Stimulated activated CD4-positive, alpha-beta T cell treated with anti-CD3 and anti-CD28 coated beads, Interleukin-4, amount 100 ng/mL, for 24 hours (primary cell): ENCODE measurements around the gene ALK.
"Not testable (repeated sequence)": the region's sequence is repeated elsewhere in the genome, so short reads cannot be mapped to it uniquely, and the experiment has no call there.

Source experiments
- DNase-seq: peaks from one replicate; pipeline ENCODE4 v3.0.0-alpha.2; 2020

Gene ALK

DNA sequence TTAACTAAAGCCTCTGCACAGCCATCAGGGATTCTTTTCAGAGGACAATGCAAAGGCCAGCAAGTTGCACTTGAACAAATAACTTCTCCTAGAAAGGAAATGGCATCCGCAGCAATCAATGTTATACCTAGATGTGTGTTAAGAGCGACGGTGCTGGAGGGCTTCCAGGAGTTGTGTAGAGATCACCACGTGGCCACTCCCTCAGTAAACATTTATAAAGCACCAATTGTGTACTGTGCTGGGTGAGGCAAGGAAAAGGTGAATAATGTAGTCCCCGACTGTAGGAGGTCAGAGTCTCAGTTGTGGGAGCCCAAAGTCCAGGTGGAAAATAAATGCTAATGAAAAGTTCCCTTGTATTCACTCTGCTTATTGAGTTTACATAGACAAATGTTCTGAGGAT lies 135.0 kb downstream of the ALK start:
- no peak for DNase-seq

DNA sequence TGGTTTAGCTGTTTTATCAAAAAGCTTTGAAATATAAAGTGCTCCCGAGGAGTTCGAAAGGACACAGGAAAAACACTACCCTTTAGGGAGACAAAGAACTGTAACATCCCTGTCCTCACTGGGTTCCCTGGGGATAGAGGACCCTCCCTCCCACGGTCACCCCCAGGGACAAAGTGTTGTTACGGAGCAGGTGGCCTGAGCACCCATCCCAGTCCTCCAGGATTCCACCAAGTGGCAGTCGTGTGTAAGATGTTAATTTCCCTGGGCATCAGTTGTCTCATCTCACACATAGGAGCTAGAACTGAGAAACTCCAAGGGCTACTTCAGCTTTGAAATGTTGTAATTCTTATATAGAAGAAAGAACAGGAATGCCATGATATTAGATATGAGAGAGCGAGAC lies 137.7 kb downstream of the ALK start:
- no peak for DNase-seq

DNA sequence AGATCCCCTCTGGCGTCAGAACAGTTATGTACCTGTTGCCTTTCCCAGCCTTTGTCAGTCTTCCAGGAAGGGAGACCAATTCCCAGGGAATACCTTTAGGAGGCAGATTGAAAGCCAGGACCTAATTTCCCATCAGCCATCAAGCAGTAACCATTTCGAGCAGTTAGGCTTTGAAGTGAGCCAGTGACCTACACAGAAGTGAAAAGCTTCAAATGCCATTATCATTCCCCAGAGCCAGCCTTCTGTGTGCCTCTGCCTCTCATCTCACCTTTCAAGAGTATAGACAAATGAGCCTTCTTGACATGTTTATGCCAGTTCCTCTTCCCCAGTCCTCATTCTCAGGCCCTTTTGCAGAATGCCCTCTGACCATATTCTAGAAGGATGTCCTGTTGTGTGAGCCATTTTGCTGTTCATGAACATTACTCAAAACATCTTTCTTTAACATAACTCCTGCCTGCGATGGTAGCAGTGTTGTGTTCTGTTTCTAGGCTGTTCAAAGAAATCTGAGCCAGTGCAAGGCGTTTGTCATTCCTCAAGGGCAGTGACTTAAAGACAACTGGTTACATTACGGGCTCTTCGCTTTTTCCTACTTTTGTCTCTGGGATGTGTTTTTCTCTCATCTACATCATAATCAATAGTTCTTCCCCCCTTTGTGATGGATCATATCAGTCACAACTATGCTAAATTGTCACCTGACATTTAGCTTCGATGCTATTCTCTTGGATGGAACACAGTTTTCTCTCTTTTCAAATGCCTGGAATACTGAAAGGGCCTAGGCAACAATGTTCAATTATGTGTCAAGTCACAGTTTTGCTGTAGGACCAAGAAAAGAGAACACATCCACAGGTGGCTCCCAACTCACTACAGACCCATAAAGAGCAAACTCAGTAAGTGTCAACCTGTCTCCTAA lies 138.6 kb downstream of the ALK start:
- no peak for DNase-seq

DNA sequence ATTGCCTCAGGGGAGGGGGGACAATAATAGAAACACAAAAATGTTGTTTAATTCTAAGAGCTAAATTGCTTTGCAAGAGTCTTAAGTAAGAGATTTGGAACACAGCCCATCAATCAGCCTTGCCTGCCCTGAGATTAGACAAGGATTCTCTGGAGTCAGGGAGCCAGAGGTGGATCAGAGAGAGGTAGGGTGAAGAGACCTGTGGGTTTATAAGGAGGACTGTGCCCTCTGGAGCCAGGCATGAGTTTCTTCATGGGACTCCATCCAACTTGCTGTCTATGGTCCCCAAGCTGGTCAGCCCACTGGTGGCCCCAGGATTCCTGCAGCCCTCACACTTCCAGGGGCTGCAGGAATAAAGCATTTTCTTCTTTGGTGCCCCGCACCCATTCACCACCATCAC lies 139.3 kb downstream of the ALK start:
- no peak for DNase-seq

DNA sequence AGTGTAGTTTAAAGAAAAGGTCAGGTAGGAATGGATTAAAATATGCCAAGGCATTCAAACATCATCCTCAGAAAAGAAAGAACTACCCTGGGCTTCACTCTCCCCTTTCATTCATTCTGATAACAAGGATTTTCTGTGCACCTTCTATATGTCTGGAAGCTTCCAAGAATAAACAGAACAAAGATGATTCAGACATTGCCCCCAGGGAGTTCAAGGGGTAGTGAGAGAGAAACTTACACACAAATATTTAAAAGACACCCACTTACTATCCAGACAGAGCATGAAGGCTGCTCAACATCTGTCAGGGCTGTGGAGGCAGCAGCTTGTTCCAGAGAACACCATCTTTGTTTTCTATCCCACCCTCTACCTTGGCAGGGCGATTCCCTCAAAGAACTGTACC lies 140.5 kb downstream of the ALK start:
- DNase-seq: no peak

DNA sequence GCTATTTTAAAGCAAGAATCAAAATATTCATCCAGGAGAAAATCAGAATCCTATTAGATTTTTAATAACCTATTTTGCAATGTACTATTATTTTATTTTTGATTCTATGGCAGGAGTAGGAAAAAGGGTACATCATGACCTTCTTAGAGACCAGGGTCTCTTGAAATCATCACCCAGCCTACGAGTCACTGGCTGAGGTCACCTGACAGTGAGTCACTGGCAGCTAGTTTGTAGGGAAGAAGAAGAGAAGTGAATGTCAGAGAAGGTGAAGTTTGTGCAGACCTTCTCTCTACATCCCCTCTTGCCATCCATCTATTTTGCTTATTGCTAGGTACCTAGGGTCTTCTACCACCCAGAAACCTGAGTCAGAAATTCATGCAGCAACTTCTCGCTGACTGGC lies 144.2 kb downstream of the ALK start:
- no peak for DNase-seq

DNA sequence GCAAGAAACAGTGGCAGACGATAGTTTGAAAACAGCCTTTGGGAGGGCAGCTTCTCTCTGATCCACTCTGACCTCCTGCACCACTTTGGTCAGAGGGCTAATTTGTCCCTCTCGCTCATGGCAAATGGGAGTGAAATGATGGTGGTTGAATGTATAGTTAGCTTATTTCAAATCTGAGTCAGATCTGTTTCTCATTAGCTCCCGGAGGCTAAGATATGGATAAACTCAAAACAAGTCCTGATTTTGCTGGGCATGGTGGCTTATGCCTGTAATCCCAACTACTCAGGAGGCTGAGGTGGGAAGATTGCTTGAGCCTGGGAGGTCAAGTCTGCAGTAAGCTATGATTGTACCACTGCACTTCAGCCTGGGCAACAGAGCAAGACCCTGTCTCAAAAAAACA lies 145.0 kb downstream of the ALK start:
- DNase-seq: no peak

DNA sequence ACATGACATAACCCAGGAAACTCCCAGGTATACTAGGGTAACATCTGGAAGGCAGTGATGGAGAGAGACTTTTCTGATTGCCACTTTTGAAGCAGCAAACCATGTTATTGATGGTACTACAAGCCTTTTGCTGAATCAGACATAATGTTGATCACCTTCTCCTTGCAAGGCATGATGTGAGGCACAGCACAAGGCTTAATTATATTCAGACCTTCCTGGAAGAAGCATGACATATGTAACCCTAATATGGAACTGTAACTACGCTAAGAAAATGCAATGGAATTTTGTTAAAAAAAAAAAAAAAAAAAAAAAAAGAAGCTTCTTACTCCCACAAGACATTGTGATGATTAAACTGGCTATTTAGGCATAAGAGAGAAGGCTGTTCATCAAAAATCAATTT lies 145.4 kb downstream of the ALK start:
- no peak for DNase-seq

DNA sequence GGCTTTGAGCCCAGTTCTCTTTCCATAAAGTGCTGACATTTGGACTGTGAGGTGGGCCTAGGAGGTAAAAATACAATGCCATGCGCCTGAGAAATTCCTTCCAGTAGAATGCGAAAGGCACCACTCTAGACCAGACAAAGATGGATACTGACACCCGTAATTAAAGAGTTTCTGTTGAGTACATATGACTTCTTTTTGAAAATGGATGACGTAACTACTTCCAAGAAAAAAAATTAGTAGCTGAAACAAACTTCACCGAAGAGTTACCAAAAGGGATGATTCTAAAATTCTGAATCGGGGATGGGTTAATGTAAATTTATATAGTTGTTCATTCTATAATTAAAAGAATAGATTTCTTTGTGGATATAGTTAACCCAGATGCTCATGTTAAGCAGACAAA lies 146.8 kb downstream of the ALK start:
- DNase-seq: no peak

DNA sequence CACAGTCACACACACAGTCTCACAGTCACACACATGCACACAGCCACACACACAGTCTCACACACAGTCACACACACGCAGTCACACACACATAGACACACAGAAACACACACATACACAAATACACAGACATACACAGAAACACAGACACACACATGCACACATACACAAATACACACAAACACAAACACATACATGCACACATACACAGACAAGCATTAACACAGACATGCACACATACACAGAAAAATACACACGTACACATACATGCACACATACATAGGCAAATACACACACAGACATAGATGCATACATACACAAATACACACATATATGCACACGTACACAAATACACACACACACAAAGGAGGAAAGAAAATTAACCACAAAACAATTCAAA lies 150.5 kb downstream of the ALK start:
- no peak for DNase-seq

DNA sequence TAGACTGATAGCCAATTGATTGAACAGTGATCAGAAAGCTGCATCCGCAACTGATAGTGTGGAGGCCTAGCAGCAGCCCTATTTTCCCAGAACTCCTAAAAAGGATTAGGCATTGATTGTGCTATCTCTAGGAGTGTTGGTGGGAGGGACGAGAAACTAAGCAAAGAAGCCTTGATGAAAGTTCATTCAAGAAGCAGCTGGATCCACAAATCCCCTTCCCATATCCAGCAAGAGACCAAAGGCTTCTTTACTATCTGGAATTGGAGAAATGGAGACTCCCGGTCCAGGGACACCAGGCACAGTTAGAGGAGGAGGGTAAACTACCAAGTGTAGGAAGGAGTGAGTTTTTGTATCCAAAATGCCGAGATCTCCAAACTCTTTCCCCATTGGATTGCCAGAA lies 151.5 kb downstream of the ALK start:
- DNase-seq: no peak

DNA sequence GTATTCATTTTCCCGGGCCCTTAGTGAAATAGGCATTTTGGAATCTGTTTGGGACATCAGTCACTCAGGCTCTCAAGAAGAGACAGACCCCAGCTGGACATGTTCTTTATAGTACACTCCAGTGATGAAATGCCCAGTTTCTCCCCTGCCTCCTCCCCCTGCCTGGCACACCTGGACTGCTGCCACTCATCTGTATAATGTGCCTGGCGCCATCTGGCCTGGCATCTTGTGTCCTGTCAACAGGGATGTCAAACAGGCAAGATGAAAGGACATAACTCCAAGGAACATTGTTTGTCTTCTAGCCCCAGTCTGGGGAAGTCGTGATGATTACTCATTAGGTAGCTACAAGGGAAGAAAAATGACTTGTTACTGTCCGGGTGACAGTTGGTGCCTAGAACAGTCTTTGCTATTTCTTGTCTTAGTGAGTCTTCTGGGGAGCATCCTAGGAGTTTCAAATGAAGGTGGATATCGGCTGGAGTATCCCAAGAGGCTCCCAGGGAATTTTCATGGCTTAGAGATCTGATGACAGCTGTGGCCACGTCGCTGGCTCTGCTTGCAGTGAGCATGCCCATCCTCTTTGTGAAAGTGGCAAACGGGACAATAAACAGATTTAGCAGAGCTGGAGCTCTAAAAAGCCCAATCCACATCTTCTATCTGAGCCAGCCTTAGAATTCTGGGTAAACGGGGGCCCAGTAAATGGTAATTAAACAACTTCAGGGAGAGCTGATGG lies 153.6 kb downstream of the ALK start:
- DNase-seq: no peak

DNA sequence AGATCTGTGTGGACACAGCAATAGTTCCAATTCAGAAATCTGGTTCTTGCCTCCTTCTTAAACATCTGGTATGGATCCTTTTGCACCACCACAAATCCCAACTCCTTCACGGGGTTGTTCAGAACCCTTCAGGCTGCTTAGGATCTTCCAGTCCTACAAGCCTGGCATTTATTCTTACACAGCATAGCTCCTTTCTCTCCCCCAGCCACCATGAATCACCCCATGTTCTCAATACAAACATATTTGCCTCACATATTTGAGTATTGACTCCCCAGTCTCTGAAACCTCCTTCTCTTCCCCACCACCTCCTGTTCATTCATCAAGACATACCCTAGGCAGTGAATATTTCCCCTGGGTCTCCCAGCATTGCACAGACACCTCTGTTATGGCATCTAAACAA lies 155.2 kb downstream of the ALK start:
- no peak for DNase-seq

DNA sequence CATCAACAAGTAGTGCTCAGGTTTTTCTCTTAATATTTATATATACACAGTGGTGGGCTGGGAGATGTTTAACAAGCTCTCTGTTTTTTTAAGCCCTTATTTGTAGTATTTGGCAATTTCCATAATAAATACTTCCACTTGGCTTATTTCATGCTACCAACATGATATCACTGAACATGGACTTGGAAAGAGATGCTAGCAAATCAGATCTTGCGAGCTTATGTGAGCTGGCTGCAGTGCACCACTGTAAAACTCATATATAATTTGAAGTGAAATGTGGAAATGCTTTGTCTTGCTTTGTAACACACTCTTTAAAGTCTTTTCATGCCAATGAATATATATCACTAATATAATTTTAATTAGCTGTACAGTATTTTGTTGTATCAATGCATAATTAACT lies 155.7 kb downstream of the ALK start:
- no peak for DNase-seq

DNA sequence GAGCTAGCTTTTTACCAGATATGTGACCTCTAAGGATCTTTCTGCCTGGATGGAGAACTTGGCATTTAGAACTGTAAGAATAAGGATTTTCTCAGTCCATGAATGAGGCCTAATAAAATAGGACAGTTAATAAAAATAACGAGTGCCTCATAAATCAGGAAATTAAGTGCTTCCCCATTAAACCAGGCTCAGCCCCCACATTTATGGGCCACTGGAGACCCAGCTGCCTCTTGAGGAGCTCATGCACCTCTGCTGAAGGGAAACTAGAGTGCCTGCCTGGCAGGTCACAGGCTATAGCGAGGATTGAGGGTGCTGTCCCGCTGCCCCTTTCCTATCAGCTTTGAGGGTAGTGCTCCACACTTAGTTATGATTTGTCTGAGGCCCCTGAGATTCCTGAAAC lies 158.0 kb downstream of the ALK start:
- no peak for DNase-seq

DNA sequence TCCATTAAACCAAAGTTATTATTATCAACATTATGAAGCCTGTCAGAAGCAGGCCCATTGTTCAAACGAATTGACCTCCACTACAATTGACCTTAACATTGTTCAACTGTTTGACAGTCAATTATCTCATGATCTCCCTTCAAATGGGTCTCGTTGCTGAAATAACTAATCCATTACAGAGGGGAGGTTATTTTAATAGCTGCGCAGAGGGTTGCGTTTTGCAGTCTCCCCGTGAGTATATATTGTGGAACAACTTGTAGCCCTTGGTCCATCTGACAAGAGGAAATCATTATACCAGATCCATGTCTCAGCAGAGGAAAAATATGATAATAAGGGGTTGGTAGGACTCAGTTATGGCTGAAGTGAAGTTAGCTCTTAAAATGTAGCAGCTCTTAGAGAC lies 159.1 kb downstream of the ALK start:
- no peak for DNase-seq

DNA sequence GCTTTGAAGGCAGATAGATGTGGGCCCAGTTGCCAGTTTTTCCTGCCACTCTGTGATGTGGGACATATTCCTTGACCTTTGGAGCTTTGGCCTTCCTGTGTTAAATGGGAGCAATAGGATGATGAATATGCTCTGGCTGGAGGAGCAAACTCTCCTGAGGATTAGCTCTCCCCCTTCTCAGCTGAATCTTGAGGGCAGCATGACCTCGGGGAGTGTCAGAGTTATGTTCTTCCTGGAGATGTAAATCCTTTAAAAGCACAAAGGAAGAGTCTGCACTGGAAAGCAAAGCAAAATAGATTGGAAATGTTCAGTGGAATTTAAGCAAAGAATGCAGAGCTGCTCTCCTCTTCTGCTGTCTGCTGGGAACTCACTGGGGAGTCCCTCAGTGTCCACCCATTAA lies 160.1 kb downstream of the ALK start:
- no peak for DNase-seq

DNA sequence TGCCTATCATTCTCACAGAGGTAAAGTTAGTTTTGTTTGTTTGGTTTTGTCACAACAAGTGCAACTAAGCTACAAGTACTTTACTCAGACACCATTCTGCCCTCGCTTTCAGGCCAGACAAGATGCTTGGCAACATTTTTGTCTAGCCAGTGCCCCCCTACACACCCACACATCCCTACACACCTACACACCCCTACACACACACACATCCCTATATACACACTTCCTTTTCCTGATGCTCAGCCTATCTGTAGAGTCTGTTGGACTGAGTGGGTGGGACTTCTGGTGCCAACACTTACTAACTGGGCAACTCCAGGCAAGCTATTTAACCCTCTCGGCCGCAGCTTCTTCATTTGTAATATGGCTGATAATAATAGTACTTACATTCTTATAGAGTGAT lies 161.4 kb downstream of the ALK start:
- no peak for DNase-seq

DNA sequence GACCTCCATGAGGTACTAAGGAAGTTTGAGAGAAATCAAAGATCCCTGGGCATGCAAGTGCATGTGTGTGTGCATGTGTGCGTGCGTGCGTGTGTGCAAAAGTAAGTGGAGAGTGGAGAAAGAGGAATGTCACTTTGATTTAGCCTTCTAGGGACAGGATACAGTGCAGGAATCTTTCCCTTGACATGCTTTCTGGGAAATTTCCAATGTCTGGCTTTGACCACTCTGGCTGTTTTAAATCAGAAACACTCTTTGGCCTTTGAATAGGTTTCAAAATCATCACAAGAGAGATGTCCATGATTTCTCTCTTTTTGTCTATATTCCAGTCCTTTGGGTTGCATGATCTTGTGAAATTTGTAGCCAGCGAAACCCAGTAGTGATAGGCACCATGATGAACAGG lies 162.0 kb downstream of the ALK start:
- no peak for DNase-seq

DNA sequence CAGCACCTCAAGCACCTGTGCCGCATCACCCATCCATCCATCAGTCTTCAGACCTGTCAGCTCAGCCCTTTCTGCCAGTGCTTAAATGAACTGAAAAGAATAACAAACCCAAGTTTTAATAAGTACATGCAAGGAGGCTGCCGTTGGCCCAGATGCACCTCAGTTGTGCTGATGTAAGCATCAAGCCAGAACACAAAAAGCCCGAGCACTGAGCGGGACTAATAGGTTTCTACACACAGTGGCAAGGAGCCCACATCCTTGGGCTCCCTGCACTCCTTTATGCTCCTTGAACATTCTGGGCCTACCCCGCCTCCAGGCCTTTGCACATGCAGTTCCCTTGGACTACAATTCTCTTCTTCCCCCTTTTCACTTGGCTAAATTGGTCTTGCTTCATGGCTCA lies 165.6 kb downstream of the ALK start:
- DNase-seq: no peak

DNA sequence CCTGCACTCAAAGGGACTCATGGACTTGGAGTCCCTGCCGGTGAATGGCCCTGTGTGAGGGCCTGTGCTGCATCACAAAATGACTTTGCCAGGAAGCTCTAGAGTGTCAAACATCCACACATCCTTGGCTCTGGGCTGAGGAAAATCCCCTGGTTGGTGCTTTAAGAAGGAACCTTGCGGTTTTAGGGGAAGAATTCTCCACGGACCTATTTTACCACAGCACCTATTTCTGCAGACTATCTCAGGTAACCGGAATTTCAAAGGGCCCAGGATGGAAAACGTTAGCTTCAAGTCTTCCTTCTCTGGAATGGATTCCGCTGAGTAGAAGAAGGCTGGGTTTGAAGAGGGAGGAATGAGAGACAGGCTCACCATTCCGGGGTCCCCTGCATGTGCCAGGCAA lies 166.2 kb downstream of the ALK start:
- no peak for DNase-seq

DNA sequence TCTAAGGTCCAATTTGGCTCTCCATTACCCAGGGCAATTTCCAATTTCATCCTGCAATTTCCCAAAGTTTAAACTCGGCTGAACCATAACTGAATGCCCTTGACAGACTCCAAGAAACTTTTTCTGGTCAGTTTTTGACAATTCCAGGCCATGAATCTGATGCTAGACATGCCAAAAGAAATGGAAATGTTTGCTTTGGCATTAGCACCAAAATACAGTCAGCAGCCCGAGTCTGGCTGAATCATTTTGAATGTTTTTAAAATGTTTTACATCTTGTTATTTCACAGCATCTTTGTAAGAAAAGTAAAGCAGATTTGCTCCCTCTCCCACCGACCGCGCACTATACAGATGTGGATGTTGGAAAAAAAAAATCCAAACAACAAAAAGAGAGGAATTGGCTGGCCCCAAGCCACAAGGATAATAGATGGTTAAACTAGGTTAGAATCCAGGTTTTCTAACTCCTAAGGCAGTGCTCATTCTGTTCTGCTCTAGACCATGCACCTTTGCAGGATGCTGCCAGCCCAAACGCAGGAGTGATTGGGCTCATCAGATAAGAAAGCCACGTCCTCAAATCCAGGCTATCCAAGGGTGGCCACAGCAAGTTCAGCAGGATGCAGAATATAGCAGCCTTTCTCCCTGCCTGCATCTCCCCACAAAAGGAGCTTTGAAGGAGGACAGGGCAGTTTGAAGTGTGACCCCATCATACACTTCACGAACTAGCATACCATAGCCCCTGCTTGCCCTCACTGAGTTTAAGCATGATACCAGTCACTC lies 167.5 kb downstream of the ALK start:
- DNase-seq: no peak

DNA sequence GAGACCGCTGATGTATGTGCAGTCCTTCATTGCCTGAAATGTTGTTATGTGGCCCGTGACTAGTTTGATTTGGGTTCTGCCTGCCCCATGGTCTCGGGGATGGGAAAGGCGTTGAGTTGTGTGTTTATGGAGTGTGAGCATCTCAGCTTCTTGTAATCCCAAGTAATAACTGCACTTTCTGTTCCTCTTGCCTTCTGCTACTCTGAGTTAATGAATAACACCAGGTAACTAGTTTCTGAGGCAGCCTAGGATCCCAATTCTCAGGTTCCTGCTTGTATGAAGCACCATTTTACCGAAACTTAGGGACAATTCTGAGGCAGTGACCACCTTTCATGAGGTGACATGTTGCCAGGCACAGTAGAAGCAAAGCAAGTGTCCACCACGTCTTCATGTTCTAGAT lies 170.0 kb downstream of the ALK start:
- no peak for DNase-seq

DNA sequence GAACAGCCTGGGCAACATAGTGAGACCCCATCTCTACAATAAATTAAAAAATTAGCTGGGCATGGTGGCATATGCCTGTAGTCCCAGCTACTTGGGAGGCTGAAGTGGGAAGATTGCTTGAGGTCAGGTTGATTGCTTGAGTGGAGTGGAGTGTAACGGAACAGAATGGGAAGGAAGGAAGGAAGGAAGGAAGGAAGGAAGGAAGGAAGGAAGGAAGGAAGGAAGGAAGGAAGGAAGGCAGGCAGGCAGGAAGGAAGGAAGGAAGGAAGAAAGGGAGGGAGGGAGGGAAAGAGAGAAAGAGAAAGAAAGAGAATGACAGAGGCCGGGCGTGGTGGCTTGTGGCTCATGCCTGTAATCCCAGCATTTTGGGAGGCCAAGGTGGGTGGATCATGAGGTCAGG lies 170.9 kb downstream of the ALK start:
- not testable (repeated sequence) for DNase-seq
